Neuron (in vitro differentiated cells): Measurements from ENCODE around the gene COL11A2.

ENCODE experiments used
- H2AFZ ChIP-seq: one replicate; pipeline ENCODE4 v1.6.1; 2013; ENCODE audit warnings: low read depth, mild to moderate bottlenecking, inconsistent platforms, low read length, moderate library complexity
- H3K27me3 ChIP-seq: one replicate; pipeline ENCODE4 v1.6.1; 2013; ENCODE audit warnings: low read length; ENCODE audit not compliant: insufficient read depth
- H3K36me3 ChIP-seq: one replicate; pipeline ENCODE4 v1.6.1; 2013; ENCODE audit warnings: low read length; ENCODE audit not compliant: insufficient read depth
- H3K4me1 ChIP-seq: one replicate; pipeline ENCODE4 v1.6.1; 2013; ENCODE audit warnings: low read length; ENCODE audit not compliant: insufficient read depth
- H3K4me3 ChIP-seq: 2 replicates; pipeline ENCODE4 v1.5.1; 2013; ENCODE audit warnings: mild to moderate bottlenecking, low read length, moderate library complexity
- H3K9me3 ChIP-seq: one replicate; pipeline ENCODE4 v1.6.1; 2013; ENCODE audit warnings: low read length

Gene COL11A2

GRCh38 chr6:33204415-33205190, 12.3 kb upstream of the COL11A2 start, which contains the start of gene HSD17B8:
Gene HSD17B8 (plus strand): TSS chr6:33204655. CDS start chr6:33204669, 14 bp downstream.
- Histone ChIP-seq H3K4me1 (peaks cover 62% of the 10 kb centered on the region), H2AFZ (no peak within 1 kb of the TSS), H3K36me3 (peaks cover 30% of the 10 kb centered on the region), H3K9me3 (no peaks in the 10 kb centered on the region), H3K27me3 (no peaks in the 10 kb centered on the region), H3K4me3 (peak within 1 kb of the TSS; percentile 75)

- Histone ChIP-seq H3K9me3 (no peaks in the 10 kb centered on the region), H3K4me1 (peaks cover 62% of the 10 kb centered on the region), H3K36me3 (peaks cover 25% of the 10 kb centered on the region), H3K27me3 (no peaks in the 10 kb centered on the region), H3K4me3 (peak overlapping the region; percentile 5), H2AFZ (no peak overlapping the region)
Observed at GRCh38 chr6:33204165-33204414, 11.8 kb upstream of the COL11A2 start.

DNA sequence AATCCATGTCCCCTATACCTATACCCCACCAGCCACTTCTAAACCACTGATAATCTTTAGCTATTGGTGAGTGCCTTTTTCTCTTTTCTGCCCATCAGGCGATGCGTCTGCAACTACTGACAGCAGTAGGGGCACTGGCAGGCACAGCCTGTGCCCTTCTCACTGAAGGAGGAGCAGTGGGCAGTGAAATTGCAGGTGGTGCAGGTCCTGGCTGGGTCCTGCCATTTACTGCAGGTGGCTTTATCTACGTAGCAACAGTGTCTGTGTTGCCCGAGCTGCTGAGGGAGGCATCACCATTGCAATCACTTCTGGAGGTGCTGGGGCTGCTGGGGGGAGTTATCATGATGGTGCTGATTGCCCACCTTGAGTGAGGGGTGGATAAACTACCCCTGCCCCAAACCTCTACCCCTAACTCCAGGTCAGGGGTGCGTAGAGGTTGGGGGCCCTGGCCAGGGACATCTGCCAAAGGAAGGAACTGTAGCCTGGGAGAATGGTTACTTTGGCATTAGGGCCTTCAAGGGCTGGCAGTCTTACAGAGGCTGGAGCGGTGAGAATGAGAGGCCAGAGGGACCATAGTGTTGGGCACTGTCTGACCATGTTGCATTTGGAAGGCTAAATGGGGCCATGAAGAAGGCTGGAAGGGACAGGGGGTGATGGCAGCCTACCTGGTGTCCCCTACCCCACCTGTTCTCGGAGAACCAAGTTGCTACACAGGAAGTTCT, 11.3 kb upstream of the COL11A2 start:
- H3K36me3 ChIP-seq: peaks cover 22% of the 10 kb centered on the region
- no peaks in the 10 kb centered on the region for H3K27me3 ChIP-seq
- no peak overlapping the region for H2AFZ ChIP-seq
- H3K4me1 ChIP-seq: peaks cover 61% of the 10 kb centered on the region
- peak overlapping the region; percentile 5 for H3K4me3 ChIP-seq
- no peaks in the 10 kb centered on the region for H3K9me3 ChIP-seq

- Histone ChIP-seq H3K4me3 (no peak overlapping the region), H3K9me3 (no peaks in the 10 kb centered on the region), H3K4me1 (peaks cover 64% of the 10 kb centered on the region)
Observed at GRCh38 chr6:33202799-33203198, 10.5 kb upstream of the COL11A2 start.

GRCh38 chr6:33201935-33202334, 9.7 kb upstream of the COL11A2 start:
- Histone ChIP-seq H3K9me3 (no peaks in the 10 kb centered on the region), H3K27me3 (no peaks in the 10 kb centered on the region), H2AFZ (no peak overlapping the region), H3K4me1 (peaks cover 66% of the 10 kb centered on the region), H3K4me3 (peak overlapping the region; percentile 88), H3K36me3 (peaks cover 32% of the 10 kb centered on the region)

More at GRCh38 chr6:33202799-33203198, 10.5 kb upstream of the COL11A2 start:
- Histone ChIP-seq H3K27me3 (no peaks in the 10 kb centered on the region), H3K36me3 (peaks cover 27% of the 10 kb centered on the region), H2AFZ (no peak overlapping the region)

DNA sequence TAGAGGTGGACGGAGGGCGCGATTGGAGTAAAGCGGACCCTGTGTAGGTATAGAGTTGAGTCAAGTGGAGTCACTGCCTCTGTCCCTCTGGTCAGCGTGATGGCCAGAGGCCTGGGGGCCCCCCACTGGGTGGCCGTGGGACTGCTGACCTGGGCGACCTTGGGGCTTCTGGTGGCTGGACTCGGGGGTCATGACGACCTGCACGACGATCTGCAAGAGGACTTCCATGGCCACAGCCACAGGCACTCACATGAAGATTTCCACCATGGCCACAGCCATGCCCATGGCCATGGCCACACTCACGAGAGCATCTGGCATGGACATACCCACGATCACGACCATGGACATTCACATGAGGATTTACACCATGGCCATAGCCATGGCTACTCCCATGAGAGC, 8.9 kb upstream of the COL11A2 start:
- Histone ChIP-seq H3K36me3 (peaks cover 35% of the 10 kb centered on the region), H3K27me3 (no peaks in the 10 kb centered on the region), H2AFZ (no peak overlapping the region), H3K4me3 (peak overlapping the region; percentile 88), H3K9me3 (no peaks in the 10 kb centered on the region), H3K4me1 (peaks cover 61% of the 10 kb centered on the region)

GRCh38 chr6:33200219-33201146, 8.2 kb upstream of the COL11A2 start, which contains the start of the genes RXRB and SLC39A7:
Gene RXRB (minus strand): TSS chr6:33200665. CDS start chr6:33200476, 189 bp downstream.
Gene SLC39A7 (plus strand): TSS chr6:33200867. CDS start chr6:33201246, 379 bp downstream.
- Histone ChIP-seq H3K36me3 (peaks cover 42% of the 10 kb centered on the region), H2AFZ (peak within 1 kb of the TSS; percentile 57), H3K4me1 (peaks cover 54% of the 10 kb centered on the region), H3K9me3 (no peaks in the 10 kb centered on the region), H3K4me3 (peak within 1 kb of the TSS; percentile 88), H3K27me3 (no peaks in the 10 kb centered on the region)

GRCh38 chr6:33199687-33200218, 7.5 kb upstream of the COL11A2 start:
- H3K4me1 ChIP-seq: peaks cover 47% of the 10 kb centered on the region
- H3K9me3 ChIP-seq: no peaks in the 10 kb centered on the region
- peaks cover 49% of the 10 kb centered on the region for H3K36me3 ChIP-seq
- H2AFZ ChIP-seq: peak overlapping the region; percentile 57
- H3K4me3 ChIP-seq: peak overlapping the region; percentile 88
- no peaks in the 10 kb centered on the region for H3K27me3 ChIP-seq

DNA sequence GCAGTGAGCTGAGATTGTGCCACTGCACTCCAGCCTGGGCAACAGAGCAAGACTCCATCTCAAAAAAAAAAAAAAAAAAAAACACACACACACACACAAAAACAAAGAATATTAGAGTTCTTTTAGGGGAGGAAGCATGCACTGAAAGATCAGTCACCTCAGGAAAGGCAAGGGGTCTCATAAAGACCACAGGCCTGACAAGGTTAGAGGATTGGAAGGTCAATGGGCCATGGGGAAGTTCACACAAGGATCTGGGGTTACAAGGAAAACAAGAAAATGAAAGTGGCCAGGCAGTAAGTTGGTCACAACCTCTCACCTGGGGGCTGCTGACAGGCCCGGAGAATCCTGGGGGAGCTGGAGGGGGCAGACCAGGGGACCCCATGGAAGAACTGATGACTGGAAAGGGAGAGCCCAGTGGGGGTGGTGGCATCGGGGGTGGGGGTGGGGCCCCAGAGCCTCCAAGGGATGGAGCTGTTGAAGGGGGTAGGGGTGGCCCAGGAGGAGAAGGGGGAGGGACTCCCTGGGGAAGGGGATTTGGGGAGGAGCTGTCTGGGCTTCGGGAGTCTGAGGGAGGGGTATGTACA, 6.7 kb upstream of the COL11A2 start:
- peak overlapping the region; percentile 88 for H3K4me3 ChIP-seq
- no peak overlapping the region for H2AFZ ChIP-seq
- H3K27me3 ChIP-seq: no peaks in the 10 kb centered on the region
- peaks cover 41% of the 10 kb centered on the region for H3K4me1 ChIP-seq
- H3K36me3 ChIP-seq: peaks cover 56% of the 10 kb centered on the region
- no peaks in the 10 kb centered on the region for H3K9me3 ChIP-seq

- H3K4me3 ChIP-seq: no peak overlapping the region
- H3K4me1 ChIP-seq: peaks cover 35% of the 10 kb centered on the region
- no peaks in the 10 kb centered on the region for H3K27me3 ChIP-seq
- H3K36me3 ChIP-seq: peaks cover 53% of the 10 kb centered on the region
- no peak overlapping the region for H2AFZ ChIP-seq
- no peaks in the 10 kb centered on the region for H3K9me3 ChIP-seq
Observed at GRCh38 chr6:33198159-33198852, 6.0 kb upstream of the COL11A2 start.

DNA sequence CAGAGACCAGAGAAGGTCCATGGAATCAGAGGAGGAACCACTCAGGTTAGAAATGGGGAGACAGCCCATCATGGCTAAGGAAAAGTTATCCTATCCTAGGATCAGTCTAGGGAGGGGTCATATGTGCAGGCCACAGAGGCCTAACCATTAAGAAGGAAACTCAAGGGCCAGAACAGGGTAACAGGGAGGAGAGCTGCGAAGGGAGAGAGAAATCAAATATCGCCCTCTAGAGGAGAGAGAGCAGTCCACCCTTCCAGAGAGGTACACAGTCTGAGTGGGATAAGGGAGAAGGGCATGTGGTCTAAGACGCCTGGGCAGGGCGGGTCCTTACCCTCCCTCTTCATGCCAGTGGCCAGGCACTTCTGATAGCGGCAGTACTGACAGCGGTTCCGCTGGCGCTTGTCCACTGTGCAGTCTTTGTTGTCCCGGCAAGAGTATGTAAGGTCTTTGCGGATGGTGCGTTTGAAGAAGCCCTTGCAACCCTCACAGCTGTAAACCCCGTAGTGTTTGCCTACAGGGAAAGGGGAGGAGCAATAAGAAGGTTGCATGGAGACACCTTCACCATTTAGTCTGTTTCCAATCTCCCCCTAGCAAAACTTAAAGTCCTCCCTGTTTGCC, 5.3 kb upstream of the COL11A2 start:
- Histone ChIP-seq H2AFZ (no peak overlapping the region), H3K27me3 (no peaks in the 10 kb centered on the region), H3K36me3 (peaks cover 46% of the 10 kb centered on the region), H3K4me1 (peaks cover 29% of the 10 kb centered on the region), H3K9me3 (no peaks in the 10 kb centered on the region), H3K4me3 (no peak overlapping the region)
